OCI-LY1 (cell line): Measurements from ENCODE around the gene GNB3.

Source experiments
- EZH2 ChIP-seq: fragments of 200-600 bp; sonication (generic), shearing (Covaris generic); IDR thresholded peaks from 2 replicates; pipeline ENCODE4 v1.8.0; 2017; ENCODE audit warnings: borderline replicate concordance, mixed run types, mild to moderate bottlenecking, antibody characterized with exemption, low read length, moderate library complexity, mixed read lengths
- TF ChIP-seq, protein P1 (sequence below): fragments of 200-600 bp; sonication (generic), shearing (Covaris generic); IDR thresholded peaks from 2 replicates; pipeline ENCODE4 v1.5.1; 2017; ENCODE audit warnings: mild to moderate bottlenecking, antibody characterized with exemption, low read length, moderate library complexity, mixed read lengths

- TF ChIP-seq EZH2: no peak
- TF ChIP-seq, protein P1, sequence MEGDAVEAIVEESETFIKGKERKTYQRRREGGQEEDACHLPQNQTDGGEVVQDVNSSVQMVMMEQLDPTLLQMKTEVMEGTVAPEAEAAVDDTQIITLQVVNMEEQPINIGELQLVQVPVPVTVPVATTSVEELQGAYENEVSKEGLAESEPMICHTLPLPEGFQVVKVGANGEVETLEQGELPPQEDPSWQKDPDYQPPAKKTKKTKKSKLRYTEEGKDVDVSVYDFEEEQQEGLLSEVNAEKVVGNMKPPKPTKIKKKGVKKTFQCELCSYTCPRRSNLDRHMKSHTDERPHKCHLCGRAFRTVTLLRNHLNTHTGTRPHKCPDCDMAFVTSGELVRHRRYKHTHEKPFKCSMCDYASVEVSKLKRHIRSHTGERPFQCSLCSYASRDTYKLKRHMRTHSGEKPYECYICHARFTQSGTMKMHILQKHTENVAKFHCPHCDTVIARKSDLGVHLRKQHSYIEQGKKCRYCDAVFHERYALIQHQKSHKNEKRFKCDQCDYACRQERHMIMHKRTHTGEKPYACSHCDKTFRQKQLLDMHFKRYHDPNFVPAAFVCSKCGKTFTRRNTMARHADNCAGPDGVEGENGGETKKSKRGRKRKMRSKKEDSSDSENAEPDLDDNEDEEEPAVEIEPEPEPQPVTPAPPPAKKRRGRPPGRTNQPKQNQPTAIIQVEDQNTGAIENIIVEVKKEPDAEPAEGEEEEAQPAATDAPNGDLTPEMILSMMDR: no peak
Measured at GRCh38 chr12:6888360-6888759, 47.6 kb downstream of the GNB3 start.
